ENCODE results near the gene MARCHF5.

DNA sequence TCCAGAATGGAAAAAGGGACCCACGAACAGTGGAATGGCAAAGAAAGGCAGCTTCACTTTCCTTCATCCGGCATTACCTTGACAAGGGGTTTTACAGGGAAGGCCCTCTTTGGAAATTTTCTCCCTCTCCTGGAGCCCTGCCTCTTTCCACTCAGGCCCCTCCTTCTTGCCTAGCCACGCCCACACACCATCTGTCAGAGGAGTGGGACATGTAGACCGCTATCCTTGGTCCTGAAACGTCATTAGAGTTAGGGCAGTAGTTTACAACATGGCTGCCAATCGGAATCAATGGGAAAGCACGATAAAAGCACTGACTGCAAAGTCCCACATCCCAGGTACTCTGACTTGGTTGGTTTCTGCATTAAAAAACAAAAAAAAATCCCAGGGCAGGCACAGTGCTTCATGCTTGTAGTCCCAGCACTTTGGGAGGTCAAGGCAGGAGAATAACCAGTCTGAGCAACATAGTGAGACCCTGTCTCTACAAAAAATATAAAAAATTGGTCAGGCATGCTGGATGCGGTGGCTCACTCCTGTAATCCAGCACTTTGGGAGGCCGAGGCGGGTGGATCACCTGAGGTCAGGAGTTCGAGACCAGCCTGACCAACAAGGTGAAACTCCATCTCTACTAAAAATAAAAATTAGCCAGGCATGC, 96.4 kb downstream of the MARCHF5 start:
- TF ChIP-seq NR1H2 (CRISPR knock-in tag; IDR thresholded peaks at IDR 0.05) (no peak), CTCF (IDR thresholded peaks at IDR 0.05) (no peak), ZNF263 (CRISPR knock-in tag; IDR thresholded peaks at IDR 0.05; ENCODE audit: low read depth) (no peak), ZNF416 (CRISPR knock-in tag; IDR thresholded peaks at IDR 0.05) (no peak), MXD4 (CRISPR knock-in tag; IDR thresholded peaks at IDR 0.05; ENCODE audit: borderline replicate concordance) (no peak), TEAD1 (CRISPR knock-in tag; IDR thresholded peaks at IDR 0.05) (peak; percentile 73), NR3C1 (CRISPR knock-in tag; conservative IDR thresholded peaks at IDR 0.05; ENCODE audit: low read depth) (no peak), FOXP4 (CRISPR knock-in tag; IDR thresholded peaks at IDR 0.05) (peak; percentile 91), ZNF317 (CRISPR knock-in tag; IDR thresholded peaks at IDR 0.05; ENCODE audit: borderline replicate concordance, low read depth) (no peak), MAX (CRISPR knock-in tag; IDR thresholded peaks at IDR 0.05) (no peak; the same call in 1 of the 2 replicates)
- TF ChIP-seq, protein P1, sequence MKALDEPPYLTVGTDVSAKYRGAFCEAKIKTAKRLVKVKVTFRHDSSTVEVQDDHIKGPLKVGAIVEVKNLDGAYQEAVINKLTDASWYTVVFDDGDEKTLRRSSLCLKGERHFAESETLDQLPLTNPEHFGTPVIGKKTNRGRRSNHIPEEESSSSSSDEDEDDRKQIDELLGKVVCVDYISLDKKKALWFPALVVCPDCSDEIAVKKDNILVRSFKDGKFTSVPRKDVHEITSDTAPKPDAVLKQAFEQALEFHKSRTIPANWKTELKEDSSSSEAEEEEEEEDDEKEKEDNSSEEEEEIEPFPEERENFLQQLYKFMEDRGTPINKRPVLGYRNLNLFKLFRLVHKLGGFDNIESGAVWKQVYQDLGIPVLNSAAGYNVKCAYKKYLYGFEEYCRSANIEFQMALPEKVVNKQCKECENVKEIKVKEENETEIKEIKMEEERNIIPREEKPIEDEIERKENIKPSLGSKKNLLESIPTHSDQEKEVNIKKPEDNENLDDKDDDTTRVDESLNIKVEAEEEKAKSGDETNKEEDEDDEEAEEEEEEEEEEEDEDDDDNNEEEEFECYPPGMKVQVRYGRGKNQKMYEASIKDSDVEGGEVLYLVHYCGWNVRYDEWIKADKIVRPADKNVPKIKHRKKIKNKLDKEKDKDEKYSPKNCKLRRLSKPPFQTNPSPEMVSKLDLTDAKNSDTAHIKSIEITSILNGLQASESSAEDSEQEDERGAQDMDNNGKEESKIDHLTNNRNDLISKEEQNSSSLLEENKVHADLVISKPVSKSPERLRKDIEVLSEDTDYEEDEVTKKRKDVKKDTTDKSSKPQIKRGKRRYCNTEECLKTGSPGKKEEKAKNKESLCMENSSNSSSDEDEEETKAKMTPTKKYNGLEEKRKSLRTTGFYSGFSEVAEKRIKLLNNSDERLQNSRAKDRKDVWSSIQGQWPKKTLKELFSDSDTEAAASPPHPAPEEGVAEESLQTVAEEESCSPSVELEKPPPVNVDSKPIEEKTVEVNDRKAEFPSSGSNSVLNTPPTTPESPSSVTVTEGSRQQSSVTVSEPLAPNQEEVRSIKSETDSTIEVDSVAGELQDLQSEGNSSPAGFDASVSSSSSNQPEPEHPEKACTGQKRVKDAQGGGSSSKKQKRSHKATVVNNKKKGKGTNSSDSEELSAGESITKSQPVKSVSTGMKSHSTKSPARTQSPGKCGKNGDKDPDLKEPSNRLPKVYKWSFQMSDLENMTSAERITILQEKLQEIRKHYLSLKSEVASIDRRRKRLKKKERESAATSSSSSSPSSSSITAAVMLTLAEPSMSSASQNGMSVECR (CRISPR knock-in tag; IDR thresholded peaks at IDR 0.05; ENCODE audit: borderline replicate concordance), result peak; percentile 92
- TF ChIP-seq, protein P2, sequence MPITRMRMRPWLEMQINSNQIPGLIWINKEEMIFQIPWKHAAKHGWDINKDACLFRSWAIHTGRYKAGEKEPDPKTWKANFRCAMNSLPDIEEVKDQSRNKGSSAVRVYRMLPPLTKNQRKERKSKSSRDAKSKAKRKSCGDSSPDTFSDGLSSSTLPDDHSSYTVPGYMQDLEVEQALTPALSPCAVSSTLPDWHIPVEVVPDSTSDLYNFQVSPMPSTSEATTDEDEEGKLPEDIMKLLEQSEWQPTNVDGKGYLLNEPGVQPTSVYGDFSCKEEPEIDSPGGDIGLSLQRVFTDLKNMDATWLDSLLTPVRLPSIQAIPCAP (CRISPR knock-in tag; IDR thresholded peaks at IDR 0.05), result peak; percentile 62; the same call in 1 of the 2 replicates
